Cardiac fibroblast (primary cell): Measurements from ENCODE around the gene CCDC149.

Experiments
- DNase-seq, 2 donors: peaks; one replicate each; pipeline versions ENCODE4 v3.0.0 to v3.0.0-alpha.2; 2010; ENCODE audit warnings: low read depth in 2 of 2
- H3K4me3 ChIP-seq, 2 donors: replicated peaks in 1 of 2; 1 replicate in 1 of 2; 2 replicates in 1 of 2; pipeline ENCODE4 v1.5.1; 2011; ENCODE audit warnings: low read depth in 2 of 2, low read length in 2 of 2, mild to moderate bottlenecking in 2 of 2, moderate library complexity in 1 of 2
- CTCF ChIP-seq: IDR thresholded peaks from one replicate; pipeline ENCODE4 v1.5.1; 2011; ENCODE audit warnings: low read depth, mild to moderate bottlenecking, low read length, inconsistent platforms

Gene CCDC149

DNA sequence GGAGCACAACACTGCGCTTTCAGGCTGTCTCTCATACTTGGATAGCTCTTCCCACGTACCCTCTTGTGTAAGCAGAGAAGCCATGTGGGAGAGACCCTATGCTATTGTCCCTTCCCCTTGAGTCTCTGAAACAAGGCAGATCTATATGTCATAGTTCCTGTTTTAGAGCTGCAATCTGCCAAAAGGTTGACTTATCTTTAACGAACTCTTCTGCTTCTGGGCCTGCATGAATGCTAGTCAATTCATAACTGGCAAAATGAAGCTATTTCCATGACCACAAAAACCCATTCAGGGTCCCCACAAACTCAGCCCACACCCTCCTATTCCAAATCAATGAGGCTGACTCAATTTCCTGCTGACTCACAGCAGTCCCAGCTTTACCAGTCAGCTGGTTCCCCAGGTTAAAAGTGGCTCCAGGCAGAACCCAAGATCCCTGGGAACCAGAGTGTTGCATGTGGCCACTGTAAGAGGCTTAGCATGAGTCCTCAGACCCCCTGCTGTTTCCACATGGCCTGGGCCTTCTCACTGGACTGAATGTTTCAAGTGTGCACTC is 142.7 kb downstream of the CCDC149 start:
- peak; percentile 46 to 74 for DNase-seq
- no peak for TF ChIP-seq CTCF
- H3K4me3 ChIP-seq, result no peak overlapping the region

- DNase-seq, result no peak
- no peak for TF ChIP-seq CTCF
- H3K4me3 ChIP-seq, result no peak overlapping the region
These were observed 143.3 kb downstream of the CCDC149 start for GRCh38 chr4:24769571-24769970.

GRCh38 chr4:24768604-24769003 is 144.2 kb downstream of the CCDC149 start:
- no peak overlapping the region for H3K4me3 ChIP-seq
- no peak for TF ChIP-seq CTCF
- DNase-seq, result no peak

DNA sequence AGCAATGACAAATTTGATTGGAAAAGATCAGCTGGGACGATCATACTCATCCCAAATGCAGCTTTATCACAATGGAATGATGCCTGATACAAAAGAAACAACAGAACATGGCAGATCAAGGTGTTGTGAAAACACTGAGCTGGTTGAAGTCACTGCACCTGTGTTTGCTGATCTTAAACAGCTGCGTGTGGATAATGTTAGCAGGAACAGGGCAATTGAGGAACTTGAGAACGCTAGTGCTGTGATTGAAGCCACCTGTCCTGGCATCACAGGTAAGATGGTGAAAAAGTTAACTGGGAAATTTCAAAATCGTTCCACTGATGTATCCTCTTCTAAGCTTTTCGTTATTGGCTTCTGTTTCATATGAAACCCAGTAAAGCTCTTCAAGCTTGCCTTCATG is 144.8 kb downstream of the CCDC149 start:
- TF ChIP-seq CTCF, result no peak
- H3K4me3 ChIP-seq, result no peak overlapping the region
- no peak for DNase-seq

- TF ChIP-seq CTCF, result no peak
- H3K4me3 ChIP-seq, result no peak overlapping the region
- no peak for DNase-seq
These were observed 147.4 kb downstream of the CCDC149 start for GRCh38 chr4:24765376-24765988.

GRCh38 chr4:24764345-24764744 is 148.5 kb downstream of the CCDC149 start:
- no peak for DNase-seq
- H3K4me3 ChIP-seq, result no peak overlapping the region
- TF ChIP-seq CTCF, result no peak
